ENCODE measurements around the gene PDK4. TPM values are rescaled to one million over a fixed set of nuclear protein-coding genes. Genes with fewer than 3 reads are reported as not detected.
A peak's percentile ranks its signal among the peaks of the same experiment; 100 is the strongest.

PDK4 gene
- total and polyA plus RNA-seq, 9 of the 15 experiments (the other 6 are each of a cell fraction or from before 2014, with no cell fraction given), result 0.03 to 0.24 (median 0.08) TPM; not detected in 2

- peak overlapping the region; percentile 29; the same call in 1 of the 2 replicates for H3K4me3 ChIP-seq
- ATAC-seq, result no peak; the same call in 2 of the 3 replicates
- peak overlapping the region; percentile 62; the same call in 1 of the 2 replicates for H2AFZ ChIP-seq (ENCODE audit: low read depth, low read length)
- no peaks in the 10 kb centered on the region for H3K36me3 ChIP-seq (ENCODE audit: control insufficient read depth, insufficient read depth, low read length)
- DNase-seq (ENCODE audit: extremely low read depth in 1 of 4, low spot score in 3 of 4), result no peak
- no peaks in the 10 kb centered on the region for H3K79me2 ChIP-seq (ENCODE audit: control insufficient read depth, insufficient read depth, low read length)
- H3K27me3 ChIP-seq (ENCODE audit: control insufficient read depth in 2 of 2, insufficient read depth in 2 of 2, low read length in 2 of 2), result peaks cover 15 to 16% of the 10 kb centered on the region in 2 experiments
- ChIA-PET CTCF (ENCODE audit: low intra/inter-chr PET ratio) (no interaction called here), POLR2A (interaction anchor here (0.6 kb wide), 1 partner anchor 10 kb away, joined by 3 read pairs; no protein-coding TSS in a partner anchor)
- WGBS (ENCODE audit: insufficient coverage, low coverage, missing lambda C conversion rate), result 6% methylated on average over 8 of the region's 8 CpGs
- H3K9me1 ChIP-seq (ENCODE audit: control insufficient read depth, insufficient read depth, low read length), result no peaks in the 10 kb centered on the region
- H3K9me3 ChIP-seq (replicated peaks; ENCODE audit: control insufficient read depth, insufficient read depth, low read depth, low read length), result no peaks in the 10 kb centered on the region; the same call in 1 of the 2 replicates
- in situ Hi-C loops (cut with MboI), result no loop called here
- intact Hi-C loops (cut with micrococcal nuclease), result no loop called here
- no peaks in the 10 kb centered on the region for H4K20me1 ChIP-seq (replicated peaks; ENCODE audit: control insufficient read depth, insufficient read depth, low read length)
- H3K4me1 ChIP-seq (replicated peaks in 1 of 2; ENCODE audit: control insufficient read depth in 2 of 2, insufficient read depth in 2 of 2, low read length in 2 of 2), result peaks cover 0 to 9% of the 10 kb centered on the region in 2 experiments; a peak in 3 of 5 replicates
- TF ChIP-seq CEBPG (CRISPR knock-in tag; IDR thresholded peaks at IDR 0.05) (no peak), CEBPG (tag; conservative IDR thresholded peaks at IDR 0.05 in 1 of 2, IDR thresholded peaks at IDR 0.05 in 1 of 2) (no peak), ZNF239 (CRISPR knock-in tag; IDR thresholded peaks at IDR 0.05) (no peak), RFX1 (IDR thresholded peaks at IDR 0.05) (no peak), MYBL2 (IDR thresholded peaks at IDR 0.05; ENCODE audit: low read depth) (no peak), MYBL2 (CRISPR knock-in tag; IDR thresholded peaks at IDR 0.05; ENCODE audit: borderline replicate concordance) (no peak), IRF2 (CRISPR knock-in tag; IDR thresholded peaks at IDR 0.05) (no peak), TCF3 (CRISPR knock-in tag; IDR thresholded peaks at IDR 0.05) (no peak), PYGO2 (tag; IDR thresholded peaks at IDR 0.05) (no peak), YY1 (IDR thresholded peaks at IDR 0.05; ENCODE audit: borderline replicate concordance in 1 of 3, control insufficient read depth in 1 of 3, extremely low read depth in 1 of 3, insufficient read depth in 3 of 3, insufficient read length in 1 of 3, insufficient replicate concordance in 2 of 3, low read depth in 1 of 3, low read length in 2 of 3) (no peak), CBFA2T3 (IDR thresholded peaks at IDR 0.05) (no peak), TRIM24 (IDR thresholded peaks at IDR 0.05) (no peak), STAT5A (IDR thresholded peaks at IDR 0.05; ENCODE audit: borderline replicate concordance, low read length) (no peak), E2F6 (IDR thresholded peaks at IDR 0.05; ENCODE audit: borderline replicate concordance in 1 of 2, extremely low read depth in 1 of 2, insufficient read depth in 1 of 2, insufficient read length in 1 of 2, low read depth in 1 of 2, low read length in 1 of 2, poor library complexity in 1 of 2, severe bottlenecking in 1 of 2) (no peak), C11orf30 (IDR thresholded peaks at IDR 0.05; ENCODE audit: low read depth) (no peak)
- H3K9ac ChIP-seq (ENCODE audit: insufficient read depth in 1 of 2, low read depth in 2 of 2, low read length in 2 of 2), result peak overlapping the region in 1 of 2 experiments; percentile 68; a peak in 1 of 4 replicates
- no TSS peak for BruUV-seq (replicated peaks)
- FAIRE-seq, result no peak
- no peak overlapping the region for H3K27ac ChIP-seq (ENCODE audit: extremely low read depth, low read depth, low read length)
- peak overlapping the region; percentile 45; the same call in 1 of the 2 replicates for H3K4me2 ChIP-seq (ENCODE audit: insufficient read depth, low read length)
These were observed 544 bp downstream of the PDK4 start for GRCh38 chr7:95595746-95596197.

Data from K562 (cell line).